Kidney glomerular epithelial cell (primary cell): Measurements from ENCODE around the gene SHISA8.

Experiments
- DNase-seq: peaks from one replicate; lab custom pipeline; 2025; lab: John Stamatoyannopoulos, UW

Gene SHISA8

DNA sequence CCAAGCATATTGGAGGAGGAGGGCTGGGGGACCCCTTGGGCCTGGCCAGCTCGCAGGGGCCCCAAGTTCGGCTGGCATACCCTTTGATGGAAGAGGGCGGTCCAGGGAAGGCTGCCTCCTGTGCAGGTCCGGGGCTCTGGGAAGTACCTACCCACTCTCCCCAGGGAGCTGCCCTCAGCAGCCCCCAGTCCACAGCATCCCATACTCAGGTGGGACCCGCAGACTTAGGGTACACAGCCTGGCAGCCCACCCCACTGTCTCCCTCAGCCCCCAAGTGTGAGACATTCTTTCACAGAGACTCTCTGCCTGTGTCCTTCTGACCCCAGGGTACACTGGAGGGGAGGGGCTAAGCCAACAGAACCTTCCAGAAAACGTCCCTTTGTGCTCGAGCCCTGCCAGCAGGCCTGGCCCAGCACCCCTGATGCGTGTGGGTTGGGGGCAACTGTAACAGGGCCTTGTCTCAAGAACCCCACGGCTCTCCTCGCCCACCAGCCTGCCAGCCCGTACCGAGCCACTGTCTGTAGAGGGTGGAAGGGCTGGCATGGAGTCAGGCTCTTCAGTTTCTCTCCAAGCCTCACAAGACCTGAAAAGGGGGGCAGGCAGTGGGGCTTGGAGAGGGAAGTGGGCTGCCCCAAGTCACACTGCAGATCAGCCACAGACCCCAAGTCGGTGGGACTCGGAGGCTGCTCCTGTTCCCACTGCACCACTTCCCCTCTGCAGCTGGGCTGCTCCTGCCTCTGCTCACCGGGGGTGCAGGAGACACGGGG is 18.7 kb upstream of the SHISA8 start:
- DNase-seq = no peak

DNA sequence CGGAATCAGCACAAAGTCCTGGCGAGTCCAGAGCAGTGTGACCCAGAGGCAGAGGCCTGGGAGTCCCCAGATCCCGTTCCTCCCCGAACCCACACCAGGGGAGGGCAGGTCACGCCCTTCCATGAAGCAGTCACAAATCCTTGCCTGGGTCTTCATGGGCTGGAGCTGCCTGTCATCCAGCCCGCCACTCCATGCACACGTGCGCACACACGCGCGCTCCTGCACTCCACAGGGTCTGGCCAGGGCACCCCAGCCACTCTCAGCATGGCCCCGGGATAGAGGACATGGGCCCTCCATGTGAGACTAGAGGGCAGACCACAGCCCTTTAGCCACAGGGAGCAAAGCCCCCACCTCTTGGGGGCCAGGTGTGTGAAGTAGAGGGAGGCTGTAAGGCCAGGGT is 17.5 kb upstream of the SHISA8 start:
- no peak for DNase-seq

DNA sequence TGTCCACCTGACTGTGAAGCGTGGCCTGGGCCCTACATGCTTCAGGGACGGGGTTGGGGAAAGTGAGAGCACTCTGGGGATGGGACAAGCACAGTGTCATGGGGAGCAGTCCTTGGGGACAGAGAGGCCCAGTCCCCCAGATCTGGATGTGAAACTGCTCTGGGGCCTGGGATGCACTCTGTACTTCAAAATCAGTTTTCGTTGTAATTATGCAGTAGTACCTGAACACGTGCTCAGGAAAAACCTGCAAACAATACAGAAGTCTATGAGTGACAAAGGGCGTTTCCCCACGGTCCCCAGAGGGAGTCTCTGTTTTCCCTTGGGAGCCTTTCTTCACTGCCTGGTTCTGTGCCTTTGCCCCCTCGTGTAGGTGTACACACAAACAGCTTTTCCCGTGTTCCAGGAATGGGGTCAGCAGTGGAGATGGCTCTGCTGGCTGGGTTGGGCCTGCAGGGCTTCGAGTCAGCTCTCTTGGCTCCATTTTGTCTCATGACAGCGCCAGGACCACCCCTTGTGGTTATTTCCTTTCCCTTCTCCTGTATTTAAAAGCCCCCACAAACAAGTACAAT is 16.9 kb upstream of the SHISA8 start:
- no peak for DNase-seq

- no peak for DNase-seq
Measured at GRCh38 chr22:41929418-41929810, 14.5 kb upstream of the SHISA8 start.

DNA sequence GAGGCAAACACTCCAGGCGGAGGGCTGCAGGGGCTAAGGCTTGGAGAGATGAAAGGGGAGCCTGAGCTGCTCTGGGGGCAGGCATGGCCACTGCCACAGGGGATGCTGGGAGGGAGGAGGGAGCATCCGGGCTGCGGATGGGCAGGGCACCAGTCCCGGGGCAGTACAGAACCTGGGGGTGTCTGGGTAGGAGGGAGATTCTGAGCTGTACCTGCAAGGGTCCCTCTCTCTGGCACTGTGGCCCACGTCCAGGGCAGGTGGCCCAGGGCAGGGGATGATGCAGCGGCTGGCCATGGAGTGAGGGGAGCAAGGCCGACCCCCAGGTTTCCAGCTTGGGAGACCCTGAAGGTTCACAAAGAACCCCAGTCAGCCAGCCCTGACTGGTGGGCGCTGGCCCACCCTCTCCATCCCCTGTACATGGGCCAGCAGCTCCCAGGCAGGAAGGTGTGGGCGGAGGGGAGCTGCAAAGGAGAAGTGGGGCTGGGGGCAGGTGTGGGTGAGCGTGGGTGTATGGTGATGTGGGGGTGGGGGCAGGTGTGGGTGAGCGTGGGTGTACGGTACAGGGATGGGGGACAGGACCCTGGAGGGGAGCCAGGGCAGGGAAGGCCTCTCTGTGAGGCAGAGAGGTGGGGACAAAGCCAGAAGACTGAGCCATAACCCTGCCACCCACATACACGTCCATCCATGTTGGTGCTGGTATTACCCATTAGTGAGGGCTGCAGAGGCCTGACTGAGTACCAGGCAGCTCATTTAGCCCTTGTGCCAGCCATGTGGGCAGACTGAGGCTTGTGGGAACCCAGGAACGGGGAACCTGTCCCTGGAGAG is 13.9 kb upstream of the SHISA8 start:
- DNase-seq = no peak

GRCh38 chr22:41927813-41928212 is 12.9 kb upstream of the SHISA8 start:
- DNase-seq = no peak

DNA sequence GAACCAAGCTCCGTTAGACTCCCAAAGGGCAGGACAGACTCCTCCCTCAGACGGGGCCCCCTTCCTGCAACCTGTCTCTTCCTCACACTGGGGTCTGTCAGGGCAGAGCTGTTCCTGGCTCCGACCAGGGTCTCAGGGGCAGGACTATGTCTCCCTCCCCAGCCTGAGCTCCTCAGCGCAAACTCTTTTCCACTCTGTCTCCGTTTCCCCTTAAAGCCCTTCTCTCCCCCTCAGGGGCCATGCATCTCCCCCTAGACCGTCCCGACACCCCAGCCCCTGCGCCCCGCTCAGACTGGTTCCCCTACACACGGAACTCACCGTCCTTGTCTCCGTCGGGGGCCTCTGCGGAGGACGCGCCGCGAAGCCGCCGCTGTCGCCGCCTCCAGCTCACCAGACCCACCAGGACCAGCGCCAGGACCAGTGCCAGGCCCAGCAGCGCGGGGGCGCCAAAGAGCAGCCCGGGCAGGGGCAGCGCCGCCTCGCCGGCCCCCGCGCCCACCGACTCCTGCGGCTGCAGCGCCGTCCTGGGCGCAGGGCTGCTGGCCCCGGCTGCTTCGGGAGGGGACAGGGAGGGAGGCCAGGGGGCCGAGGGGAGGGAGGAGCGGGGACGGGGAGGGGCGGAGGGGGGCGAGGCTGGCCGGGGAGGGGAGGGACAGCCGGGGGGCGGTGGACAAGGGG is 11.0 kb upstream of the SHISA8 start:
- no peak for DNase-seq

- no peak for DNase-seq
Measured at GRCh38 chr22:41923595-41924276, 8.9 kb upstream of the SHISA8 start.

- no peak for DNase-seq
Measured at GRCh38 chr22:41922940-41923594, 8.2 kb upstream of the SHISA8 start.

- DNase-seq = no peak
Measured at GRCh38 chr22:41922328-41922727, 7.5 kb upstream of the SHISA8 start.

DNA sequence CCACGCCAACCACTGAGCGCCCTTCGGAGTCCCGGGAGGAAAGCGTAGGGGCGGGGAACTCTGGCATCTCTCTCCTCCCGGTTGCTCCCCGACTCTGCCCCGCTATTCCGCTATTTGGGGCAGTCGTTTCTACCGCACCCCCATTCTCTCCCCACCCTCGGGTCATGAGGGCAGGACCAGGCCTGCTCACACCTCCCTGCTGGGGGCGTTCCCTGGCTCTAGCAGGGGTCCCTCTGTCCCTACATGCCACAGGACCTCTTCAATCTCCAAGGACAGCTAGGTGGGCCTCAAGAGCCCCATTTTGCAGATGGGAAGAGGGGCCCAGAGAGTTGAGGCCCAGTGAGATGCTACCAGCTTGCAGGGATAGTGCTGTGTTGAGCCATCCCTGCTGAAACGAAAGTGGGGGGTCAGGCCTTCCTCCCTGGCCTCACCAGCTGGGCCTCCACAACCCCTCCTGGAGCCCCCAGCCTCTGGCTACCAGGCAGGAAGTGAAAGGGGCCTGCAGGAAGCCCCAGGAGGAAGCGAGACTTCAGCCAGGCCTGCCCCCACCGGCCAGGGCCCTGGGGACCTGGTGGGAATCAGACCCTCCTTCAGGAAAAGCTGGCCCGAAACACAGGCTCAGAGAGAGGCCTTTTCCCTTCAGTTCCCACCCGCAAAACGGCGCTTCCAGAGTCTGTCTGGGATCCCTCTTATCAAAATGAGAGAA is 5.5 kb upstream of the SHISA8 start:
- no peak for DNase-seq

- no peak for DNase-seq
Measured at GRCh38 chr22:41919357-41920224, 4.7 kb upstream of the SHISA8 start.

GRCh38 chr22:41917903-41918791 is 3.3 kb upstream of the SHISA8 start:
- DNase-seq = no peak

DNA sequence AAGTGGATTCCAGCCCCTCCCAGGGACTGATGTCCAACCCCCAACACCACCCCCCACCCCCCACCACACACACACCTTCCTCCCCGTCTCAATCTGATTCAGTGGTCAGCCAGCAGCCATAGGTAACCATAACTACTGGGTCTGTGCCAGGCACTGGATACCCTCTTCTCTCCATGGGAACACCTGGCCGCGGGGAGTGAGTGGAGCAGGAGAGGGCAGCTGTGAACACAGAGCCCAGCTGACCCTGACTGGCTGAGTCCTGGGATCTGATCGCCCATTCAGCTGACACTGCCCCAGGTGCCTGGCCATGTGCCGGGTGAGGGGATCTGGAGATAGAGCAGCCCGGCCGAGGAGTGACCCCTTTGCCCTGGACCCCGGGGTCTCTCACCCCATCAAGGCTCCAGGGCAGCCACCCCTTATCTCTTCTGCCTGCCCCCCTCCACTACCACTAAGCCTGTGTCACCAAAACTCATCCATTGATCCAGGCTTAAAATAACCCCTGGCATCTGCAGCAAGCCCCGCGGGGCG is 2.6 kb upstream of the SHISA8 start:
- no peak for DNase-seq

DNA sequence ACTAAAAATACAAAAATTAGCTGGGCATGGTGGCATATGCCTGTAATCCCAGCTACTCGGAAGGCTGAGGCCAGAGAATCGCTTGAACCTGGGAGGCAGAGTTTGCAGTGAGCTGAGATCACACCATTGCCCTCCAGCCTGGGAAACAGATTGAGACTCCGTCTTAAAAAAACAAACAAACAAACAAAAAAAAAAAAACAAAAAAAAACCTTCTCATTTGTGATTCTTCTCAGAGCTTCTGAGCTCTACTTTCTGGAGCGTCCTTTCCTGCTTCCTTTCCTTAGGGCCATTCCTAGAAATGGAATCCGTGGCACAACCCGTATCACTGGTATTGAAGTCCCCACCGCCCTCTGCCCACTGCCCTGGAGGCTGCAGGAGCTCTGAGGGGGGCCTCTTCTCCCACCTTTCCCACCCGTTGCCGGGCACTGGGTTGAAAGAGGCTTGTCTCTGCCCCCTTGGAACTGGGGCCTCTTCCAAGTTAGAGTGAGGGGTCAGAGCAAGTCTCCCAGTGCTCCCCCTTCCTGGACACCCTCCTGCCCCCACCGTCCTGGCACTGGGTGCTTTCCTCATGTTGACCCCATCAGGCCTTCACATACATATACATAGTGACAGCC is 2.0 kb upstream of the SHISA8 start:
- DNase-seq = no peak

GRCh38 chr22:41915786-41916493 is 1.1 kb upstream of the SHISA8 start:
- no peak for DNase-seq

- DNase-seq = no peak
Measured at GRCh38 chr22:41914611-41915034, 251 bp downstream of the SHISA8 start.
